RWPE2 (cell line): ENCODE results near the gene ARHGAP21.
"Not testable (repeated sequence)": the region's sequence is repeated elsewhere in the genome, so short reads cannot be mapped to it uniquely, and the experiment has no call there.

Experiments used
- ATAC-seq: fragments of 200-7000 bp; cut with Tn5 transposase; 3 replicates; pipeline ENCODE4 v1.9.1; 2021; ENCODE audit warnings: low read depth
- DNase-seq: peaks from one replicate; pipeline ENCODE4 v3.0.0-alpha.2; 2020; ENCODE audit warnings: low spot score
- H3K27ac ChIP-seq: fragments of 450-650 bp; 2 replicates; pipeline ENCODE4 v1.5.1; 2017; ENCODE audit warnings: mild to moderate bottlenecking; ENCODE audit not compliant: poor library complexity, severe bottlenecking
- H3K27me3 ChIP-seq: fragments of 250-450 bp; sonication (Bioruptor Pico); 2 replicates; pipeline ENCODE4 v1.5.1; 2021; ENCODE audit warnings: mild to moderate bottlenecking, moderate library complexity; ENCODE audit not compliant: insufficient read depth, poor library complexity, severe bottlenecking
- H3K36me3 ChIP-seq: fragments of 250-450 bp; sonication (Bioruptor Pico); 2 replicates; pipeline ENCODE4 v1.5.1; 2020; ENCODE audit warnings: low read depth, mild to moderate bottlenecking, moderate library complexity
- H3K4me1 ChIP-seq: fragments of 250-450 bp; sonication (Bioruptor Pico); 2 replicates; pipeline ENCODE4 v1.5.1; 2021; ENCODE audit warnings: mild to moderate bottlenecking, moderate library complexity; ENCODE audit not compliant: insufficient read depth, poor library complexity, severe bottlenecking
- H3K4me3 ChIP-seq: fragments of 250-450 bp; sonication (Bioruptor Pico); 2 replicates; pipeline ENCODE4 v1.5.1; 2021; ENCODE audit warnings: mild to moderate bottlenecking, moderate library complexity; ENCODE audit not compliant: severe bottlenecking
- H3K9me3 ChIP-seq: fragments of 250-450 bp; sonication (Bioruptor Pico); 2 replicates; pipeline ENCODE4 v1.5.1; 2021; ENCODE audit warnings: mild to moderate bottlenecking, moderate library complexity; ENCODE audit not compliant: severe bottlenecking
- TF ChIP-seq, protein P1 (sequence below): fragments of 450-650 bp; IDR thresholded peaks from one replicate; pipeline ENCODE4 v1.5.1; 2017; ENCODE audit warnings: mild to moderate bottlenecking, moderate library complexity; ENCODE audit not compliant: poor library complexity, severe bottlenecking

Gene ARHGAP21

GRCh38 chr10:24730811-24731210, 7.1 kb upstream of the ARHGAP21 start:
- Histone ChIP-seq H3K27ac (no peak overlapping the region), H3K27me3 (no peaks in the 10 kb centered on the region), H3K9me3 (no peaks in the 10 kb centered on the region), H3K36me3 (no peaks in the 10 kb centered on the region), H3K4me3 (no peak overlapping the region), H3K4me1 (peaks cover 19% of the 10 kb centered on the region)
- DNase-seq = no peak
- no peak for ATAC-seq
- TF ChIP-seq, protein P1, sequence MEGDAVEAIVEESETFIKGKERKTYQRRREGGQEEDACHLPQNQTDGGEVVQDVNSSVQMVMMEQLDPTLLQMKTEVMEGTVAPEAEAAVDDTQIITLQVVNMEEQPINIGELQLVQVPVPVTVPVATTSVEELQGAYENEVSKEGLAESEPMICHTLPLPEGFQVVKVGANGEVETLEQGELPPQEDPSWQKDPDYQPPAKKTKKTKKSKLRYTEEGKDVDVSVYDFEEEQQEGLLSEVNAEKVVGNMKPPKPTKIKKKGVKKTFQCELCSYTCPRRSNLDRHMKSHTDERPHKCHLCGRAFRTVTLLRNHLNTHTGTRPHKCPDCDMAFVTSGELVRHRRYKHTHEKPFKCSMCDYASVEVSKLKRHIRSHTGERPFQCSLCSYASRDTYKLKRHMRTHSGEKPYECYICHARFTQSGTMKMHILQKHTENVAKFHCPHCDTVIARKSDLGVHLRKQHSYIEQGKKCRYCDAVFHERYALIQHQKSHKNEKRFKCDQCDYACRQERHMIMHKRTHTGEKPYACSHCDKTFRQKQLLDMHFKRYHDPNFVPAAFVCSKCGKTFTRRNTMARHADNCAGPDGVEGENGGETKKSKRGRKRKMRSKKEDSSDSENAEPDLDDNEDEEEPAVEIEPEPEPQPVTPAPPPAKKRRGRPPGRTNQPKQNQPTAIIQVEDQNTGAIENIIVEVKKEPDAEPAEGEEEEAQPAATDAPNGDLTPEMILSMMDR = no peak

GRCh38 chr10:24727786-24728185, 4.1 kb upstream of the ARHGAP21 start:
- no peak for DNase-seq
- Histone ChIP-seq H3K9me3 (no peaks in the 10 kb centered on the region), H3K27me3 (no peaks in the 10 kb centered on the region), H3K4me3 (no peak overlapping the region), H3K4me1 (peaks cover 22% of the 10 kb centered on the region), H3K27ac (no peak overlapping the region), H3K36me3 (no peaks in the 10 kb centered on the region)
- no peak for ATAC-seq
- TF ChIP-seq, protein P1 = peak; percentile 23

GRCh38 chr10:24726626-24727025, 2.9 kb upstream of the ARHGAP21 start:
- H3K4me3 ChIP-seq = no peak overlapping the region
- peaks cover 13% of the 10 kb centered on the region for H3K4me1 ChIP-seq
- no peaks in the 10 kb centered on the region for H3K9me3 ChIP-seq
- TF ChIP-seq, protein P1 = no peak
- peaks cover 6% of the 10 kb centered on the region for H3K36me3 ChIP-seq
- DNase-seq (no peak), ATAC-seq (no peak)
- H3K27ac ChIP-seq = no peak overlapping the region
- H3K27me3 ChIP-seq = no peaks in the 10 kb centered on the region

DNA sequence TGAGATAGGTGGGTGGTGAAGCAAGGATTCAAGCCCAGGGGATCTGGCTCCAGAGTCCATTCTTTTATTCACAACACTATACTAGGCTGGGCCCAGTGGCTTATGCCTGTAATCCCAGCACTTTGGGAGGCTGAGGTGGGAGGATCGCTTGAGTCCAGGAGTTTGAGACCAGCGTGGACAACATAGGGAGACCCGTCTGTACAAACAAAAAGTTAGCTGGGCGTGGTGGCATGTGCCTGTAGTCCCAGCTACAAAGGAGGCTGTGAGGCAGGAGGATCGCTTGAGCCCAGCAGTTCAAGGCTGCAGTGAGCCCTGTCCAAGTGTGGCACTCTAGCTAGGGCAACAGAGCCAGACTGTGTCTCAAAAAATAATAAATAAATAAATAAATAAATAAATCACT, 2.3 kb upstream of the ARHGAP21 start:
- ATAC-seq, H3K4me3 ChIP-seq, DNase-seq, H3K4me1 ChIP-seq, H3K27ac ChIP-seq, H3K9me3 ChIP-seq, H3K27me3 ChIP-seq: not testable (repeated sequence)
- H3K36me3 ChIP-seq = peaks cover 12% of the 10 kb centered on the region

DNA sequence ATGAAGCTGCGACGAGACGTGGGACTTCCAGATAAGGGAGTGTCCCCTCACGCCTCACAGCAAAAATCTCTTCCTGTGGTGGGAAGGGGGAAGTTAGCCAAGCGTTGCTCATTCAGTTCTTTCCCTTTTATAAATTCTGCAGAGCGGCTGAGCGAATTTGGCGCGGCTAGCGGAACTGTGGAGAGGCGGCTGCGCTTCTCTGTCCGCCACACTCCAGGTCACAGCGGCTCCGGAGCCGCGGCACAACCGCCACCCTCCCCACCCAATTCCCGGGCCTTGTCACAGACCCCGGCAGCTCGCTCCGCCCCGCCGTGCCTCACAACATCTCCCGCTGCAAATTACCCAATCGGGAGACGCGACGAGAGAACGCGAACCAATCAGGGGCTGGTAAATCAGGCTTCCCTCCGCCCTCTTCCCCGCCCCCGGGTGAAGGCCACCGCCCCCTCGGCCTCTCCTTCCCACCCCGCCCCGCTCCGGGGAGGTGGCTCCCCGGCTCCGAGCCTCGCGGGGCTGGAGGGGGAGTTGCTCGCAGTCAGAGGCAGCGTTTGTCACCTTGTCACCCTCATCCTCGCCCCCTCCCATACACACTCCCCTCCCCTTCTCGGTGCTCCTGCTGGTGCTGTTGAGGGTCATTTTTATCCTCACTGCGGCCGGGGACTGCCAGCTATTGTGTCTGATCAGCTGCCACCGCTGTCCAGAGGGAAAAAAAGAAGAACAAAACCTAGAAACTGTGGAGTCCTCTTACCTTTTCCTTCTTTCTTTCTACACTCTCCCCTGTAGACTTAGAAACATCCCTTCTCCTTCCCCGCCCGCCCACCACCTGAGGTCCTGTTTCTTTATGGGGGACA, 918 bp upstream of the ARHGAP21 start:
- Histone ChIP-seq H3K4me1 (peaks cover 6% of the 10 kb centered on the region), H3K27ac (peak overlapping the region; percentile 83), H3K4me3 (peak overlapping the region; percentile 87), H3K36me3 (peaks cover 24% of the 10 kb centered on the region), H3K27me3 (no peaks in the 10 kb centered on the region), H3K9me3 (no peaks in the 10 kb centered on the region)
- ATAC-seq = peak; percentile 79
- TF ChIP-seq, protein P1 = no peak
- peak; percentile 97 for DNase-seq
